Coronary artery (tissue), 2 donors: ENCODE data around the gene MAST2.

Experiments used
- DNase-seq: peaks from one replicate; pipeline ENCODE4 v3.0.0-alpha.2; 2017; ENCODE audit warnings: low spot score
- H3K27ac ChIP-seq, 2 donors: fragments of 200-600 bp; sonication (generic); one replicate each; pipeline ENCODE4 v1.5.1; 2016 to 2019
- H3K4me3 ChIP-seq: fragments of 200-600 bp; sonication (generic); 2 replicates; pipeline ENCODE4 v1.5.1; 2016; ENCODE audit warnings: mild to moderate bottlenecking, moderate library complexity
- CTCF ChIP-seq: fragments of 200-600 bp; sonication (generic); IDR thresholded peaks from one replicate; pipeline ENCODE4 v1.5.1; 2019; ENCODE audit warnings: antibody characterized with exemption

The MAST2 gene

GRCh38 chr1:45772971-45773370 is 30.4 kb upstream of the MAST2 start:
- DNase-seq: no peak
- TF ChIP-seq CTCF: no peak
- no peak overlapping the region for H3K27ac ChIP-seq
- no peak overlapping the region for H3K4me3 ChIP-seq

GRCh38 chr1:45775794-45776193 is 27.6 kb upstream of the MAST2 start:
- Histone ChIP-seq H3K27ac (no peak overlapping the region), H3K4me3 (no peak overlapping the region)
- no peak for DNase-seq
- TF ChIP-seq CTCF: no peak

DNA sequence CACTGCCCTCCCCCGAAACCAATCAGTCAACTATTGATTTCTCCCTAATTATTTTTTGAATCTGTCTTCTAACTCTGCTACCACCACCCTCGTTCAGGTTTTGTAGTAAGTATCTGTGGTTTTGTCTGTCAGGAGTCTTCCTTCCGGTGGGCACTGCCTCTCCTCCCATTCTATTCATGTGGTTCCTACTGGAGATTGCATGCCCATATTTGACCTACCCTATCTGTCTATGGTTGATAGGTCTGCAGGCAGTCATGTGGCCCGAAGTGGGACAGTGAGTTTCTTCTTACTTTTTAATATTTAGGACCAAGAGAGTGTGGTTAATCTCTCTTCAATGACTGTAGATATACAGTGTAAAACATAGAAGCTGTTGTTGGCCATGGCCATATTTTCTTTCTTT is 17.8 kb upstream of the MAST2 start:
- no peak overlapping the region for H3K4me3 ChIP-seq
- H3K27ac ChIP-seq: no peak overlapping the region
- no peak for TF ChIP-seq CTCF
- DNase-seq: no peak

DNA sequence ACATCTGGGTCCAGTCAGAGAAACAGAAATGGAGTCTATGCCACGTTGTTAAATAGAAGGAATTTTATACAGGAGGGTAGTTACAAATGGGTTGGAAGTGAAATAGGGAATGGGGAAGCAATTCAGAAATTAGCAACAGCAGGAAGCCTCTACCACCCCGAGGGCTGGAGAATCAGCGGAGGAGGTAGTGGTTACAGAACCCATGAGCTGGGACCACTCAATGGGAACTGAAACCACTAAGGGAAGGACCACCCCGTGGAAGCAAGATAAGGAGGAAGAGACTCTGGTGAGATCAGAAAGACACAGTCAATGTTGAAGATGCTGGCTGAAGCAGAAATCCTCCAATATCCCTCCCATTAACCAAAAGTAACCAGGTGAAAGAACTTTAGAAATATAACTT is 15.5 kb upstream of the MAST2 start:
- no peak overlapping the region for H3K27ac ChIP-seq
- no peak overlapping the region for H3K4me3 ChIP-seq
- no peak for TF ChIP-seq CTCF
- DNase-seq: no peak

DNA sequence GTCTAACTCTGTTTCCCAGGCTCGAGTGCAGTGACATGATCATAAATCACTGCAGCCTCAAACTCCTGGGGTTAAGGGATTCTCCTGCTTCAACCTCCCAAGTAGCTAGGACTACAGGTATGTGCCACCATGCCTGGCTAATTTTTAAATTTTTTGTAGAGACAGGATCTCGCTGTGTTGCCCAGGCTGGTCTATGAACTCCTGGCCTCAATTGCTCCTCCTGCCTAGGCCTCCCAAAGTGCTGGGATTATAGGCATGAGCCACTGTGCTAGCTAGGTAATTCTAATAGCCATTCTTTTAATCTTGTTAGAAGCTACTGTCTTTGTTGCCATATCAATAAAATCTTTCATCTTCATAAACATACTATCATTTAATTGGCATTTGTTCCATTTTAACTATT is 13.8 kb upstream of the MAST2 start:
- TF ChIP-seq CTCF: no peak
- no peak for DNase-seq
- H3K4me3 ChIP-seq: no peak overlapping the region
- H3K27ac ChIP-seq: no peak overlapping the region

- Histone ChIP-seq H3K4me3 (no peak overlapping the region), H3K27ac (no peak overlapping the region)
- no peak for TF ChIP-seq CTCF
Measured at GRCh38 chr1:45792744-45793143, 10.7 kb upstream of the MAST2 start.

DNA sequence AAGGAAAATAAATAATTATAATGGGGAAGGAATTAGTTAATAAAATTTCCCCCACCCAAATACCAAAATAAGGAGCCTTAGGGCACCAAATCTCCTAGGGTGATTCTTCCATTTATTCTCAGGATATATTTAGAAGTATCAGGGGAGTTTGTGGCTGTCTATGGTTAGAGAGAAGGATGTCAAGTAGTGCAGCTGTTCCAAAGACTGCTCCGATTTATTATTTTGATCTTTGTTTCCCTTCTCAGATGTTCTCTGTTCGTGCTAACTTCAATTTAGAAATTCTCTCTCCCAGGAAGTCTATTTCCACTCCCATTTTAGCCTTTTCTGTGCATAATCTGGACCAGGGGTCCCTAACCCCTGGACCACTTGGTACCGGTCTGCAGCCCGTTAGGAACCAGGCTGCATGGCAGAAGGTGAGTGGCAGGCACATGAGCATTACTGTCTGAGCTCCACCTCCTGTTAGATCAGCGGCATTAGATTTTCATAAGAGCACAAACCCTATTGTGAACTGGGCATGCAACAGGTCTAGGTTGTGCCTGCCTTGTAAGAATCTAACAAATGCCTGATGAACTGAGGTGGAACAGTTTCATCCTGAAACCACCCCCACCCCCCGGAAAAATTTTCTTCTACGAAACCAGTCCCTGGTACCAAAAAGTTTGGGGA is 9.3 kb upstream of the MAST2 start:
- no peak overlapping the region for H3K27ac ChIP-seq
- no peak for DNase-seq
- no peak for TF ChIP-seq CTCF
- no peak overlapping the region for H3K4me3 ChIP-seq

More at GRCh38 chr1:45792744-45793143, 10.7 kb upstream of the MAST2 start:
- DNase-seq: no peak
